Measurements from ENCODE around the gene OLIG1.

Gene OLIG1

DNA sequence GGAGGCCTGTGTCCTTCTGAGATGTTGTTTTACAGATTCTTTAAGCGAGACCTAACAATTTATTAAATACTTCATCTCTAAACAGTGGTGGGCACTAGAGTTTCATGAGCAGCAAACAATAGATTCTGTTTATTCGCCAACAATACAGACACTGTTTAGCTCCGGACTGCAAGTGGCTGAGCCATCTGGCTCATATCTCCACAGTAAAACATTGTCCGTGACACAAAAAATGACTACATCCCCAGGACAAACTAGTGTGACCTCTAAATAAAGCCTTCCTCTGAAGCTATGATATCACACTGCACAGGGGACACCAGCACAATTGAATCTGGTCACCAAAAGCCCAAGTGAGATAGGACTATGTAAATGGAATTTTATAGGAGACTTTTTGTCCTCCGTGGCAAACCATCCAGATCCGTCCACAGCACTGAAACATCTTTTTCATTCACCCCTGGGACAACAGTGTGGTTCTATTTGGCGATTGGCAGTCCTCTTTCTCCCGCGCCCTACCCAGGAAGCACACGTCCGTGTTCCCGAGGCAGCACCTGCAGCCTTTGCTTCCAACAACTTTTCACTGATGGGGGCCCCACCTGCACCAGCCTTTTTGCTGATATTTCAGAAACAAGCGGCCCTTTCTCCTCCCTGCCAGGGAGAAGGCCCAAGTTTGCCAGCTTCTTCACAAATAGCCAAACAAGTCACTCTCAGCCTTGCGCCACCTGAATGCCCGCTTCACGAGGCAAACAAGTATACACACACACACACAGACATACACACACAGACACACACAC is 47.4 kb downstream of the OLIG1 start:
- no peak for DNase-seq
- Histone ChIP-seq H3K4me1 (no peaks in the 10 kb centered on the region), H3K36me3 (no peaks in the 10 kb centered on the region), H3K9me3 (no peaks in the 10 kb centered on the region), H3K4me3 (ENCODE audit: low read depth, low read length) (no peak overlapping the region), H3K27me3 (peaks cover 71% of the 10 kb centered on the region)
- TF ChIP-seq, protein P1, sequence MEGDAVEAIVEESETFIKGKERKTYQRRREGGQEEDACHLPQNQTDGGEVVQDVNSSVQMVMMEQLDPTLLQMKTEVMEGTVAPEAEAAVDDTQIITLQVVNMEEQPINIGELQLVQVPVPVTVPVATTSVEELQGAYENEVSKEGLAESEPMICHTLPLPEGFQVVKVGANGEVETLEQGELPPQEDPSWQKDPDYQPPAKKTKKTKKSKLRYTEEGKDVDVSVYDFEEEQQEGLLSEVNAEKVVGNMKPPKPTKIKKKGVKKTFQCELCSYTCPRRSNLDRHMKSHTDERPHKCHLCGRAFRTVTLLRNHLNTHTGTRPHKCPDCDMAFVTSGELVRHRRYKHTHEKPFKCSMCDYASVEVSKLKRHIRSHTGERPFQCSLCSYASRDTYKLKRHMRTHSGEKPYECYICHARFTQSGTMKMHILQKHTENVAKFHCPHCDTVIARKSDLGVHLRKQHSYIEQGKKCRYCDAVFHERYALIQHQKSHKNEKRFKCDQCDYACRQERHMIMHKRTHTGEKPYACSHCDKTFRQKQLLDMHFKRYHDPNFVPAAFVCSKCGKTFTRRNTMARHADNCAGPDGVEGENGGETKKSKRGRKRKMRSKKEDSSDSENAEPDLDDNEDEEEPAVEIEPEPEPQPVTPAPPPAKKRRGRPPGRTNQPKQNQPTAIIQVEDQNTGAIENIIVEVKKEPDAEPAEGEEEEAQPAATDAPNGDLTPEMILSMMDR (IDR thresholded peaks at IDR 0.05; ENCODE audit: low read depth, low read length), result no peak
